ENCODE results near the gene CPB2.

- TF ChIP-seq CTCF (IDR thresholded peaks at IDR 0.05) (no peak), REST (IDR thresholded peaks at IDR 0.05; ENCODE audit: insufficient read depth in 1 of 2, low read depth in 2 of 2, low read length in 1 of 2) (no peak), POLR2AphosphoS5 (IDR thresholded peaks at IDR 0.05; ENCODE audit: low read depth, low read length) (no peak)
Measured at GRCh38 chr13:46124967-46125933, 20.4 kb upstream of the CPB2 start.
